Immature natural killer cell (primary cell): ENCODE data around the gene KLHL11. TPM values are rescaled to one million over a fixed set of nuclear protein-coding genes. Genes with fewer than 3 reads are reported as not detected.

ENCODE experiments used
- polyA plus RNA-seq, 3 donors: library from polyadenylated mRNA; unstranded; fragments of 300-500 nt; fragmentation: Illumina TruSeq; gene quantifications; one replicate each; pipeline ENCODE4 v1.2.3, GENCODE V29; 2021

KLHL11 gene
- polyA plus RNA-seq, 3 donors from 2014 or later = 5.9 to 6.4 (median 5.9) TPM

Other genes with a start within 250 kb of the KLHL11 start
- gene KRT17, start 240.8 kb downstream of the KLHL11 start, polyA plus RNA-seq = not detected
- 1,000 to 10,000 TPM in 1 of 3 donors, 100 to 1,000 TPM in 2; 639 to 1,260 (median 915) TPM for gene EIF1, start 176.5 kb downstream of the KLHL11 start, polyA plus RNA-seq
- not detected for gene GAST, start 153.1 kb downstream of the KLHL11 start, polyA plus RNA-seq
- gene HAP1, start 130.8 kb downstream of the KLHL11 start, polyA plus RNA-seq = not detected
- gene JUP, start 78.7 kb downstream of the KLHL11 start, polyA plus RNA-seq = under 1 TPM in 2 of 3 donors, not detected in 1; 0.61 to 0.76 TPM
- gene P3H4, start 53.5 kb downstream of the KLHL11 start, polyA plus RNA-seq = 10 to 100 TPM in 1 of 3 donors, 1 to 10 TPM in 2; 6.7 to 11.2 (median 9.8) TPM
- gene FKBP10, start 52.4 kb downstream of the KLHL11 start, polyA plus RNA-seq = under 1 TPM in 2 of 3 donors, not detected in 1; 0.43 to 0.71 TPM
- gene NT5C3B, start 29.2 kb downstream of the KLHL11 start, polyA plus RNA-seq = 10 to 100 TPM in 2 of 3 donors, 1 to 10 TPM in 1; 6.4 to 24.6 (median 13.7) TPM
- under 1 TPM in 1 of 3 donors, not detected in 2; 0.15 TPM for gene KLHL10, start 27.6 kb downstream of the KLHL11 start, polyA plus RNA-seq
- gene ACLY, start 53.5 kb upstream of the KLHL11 start, polyA plus RNA-seq = 10 to 100 TPM; 46.9 to 99.2 (median 49.3) TPM
- under 1 TPM in 2 of 3 donors, not detected in 1; 0.15 to 0.38 TPM for gene ODAD4, start 65.2 kb upstream of the KLHL11 start, polyA plus RNA-seq
- 10 to 100 TPM; 22.8 to 56.3 (median 44.1) TPM for gene CNP, start 101.4 kb upstream of the KLHL11 start, polyA plus RNA-seq
- gene DNAJC7, start 152.0 kb upstream of the KLHL11 start, polyA plus RNA-seq = 10 to 100 TPM; 54.1 to 94.0 (median 55.8) TPM
- 10 to 100 TPM; 21.5 to 33.6 (median 32.6) TPM for gene NKIRAS2, start 154.7 kb upstream of the KLHL11 start, polyA plus RNA-seq
- gene C17orf113, start 185.2 kb upstream of the KLHL11 start, polyA plus RNA-seq = under 1 TPM in 2 of 3 donors, not detected in 1; 0.19 to 0.21 TPM
- gene ZNF385C, start 233.1 kb upstream of the KLHL11 start, polyA plus RNA-seq = under 1 TPM in 1 of 3 donors, not detected in 2; 0.44 TPM
- 10 to 100 TPM in 1 of 3 donors, 1 to 10 TPM in 2; 3.0 to 14.3 (median 9.8) TPM for gene DHX58, start 247.3 kb upstream of the KLHL11 start, polyA plus RNA-seq